ENCODE measurements around the gene MAGEC3.

The MAGEC3 gene

GRCh38 chrX:141838016-141838415 is at the start of gene MAGEC3:
MAGEC3 (plus strand) TSS chrX:141838316; CDS start chrX:141838316, 0 bp downstream.
- in situ Hi-C loops (cut with MboI; ENCODE audit: low sequenced_read_pairs, unreplicated experiment), result no loop called here
- no peak for DNase-seq (ENCODE audit: low spot score)
- no peak for TF ChIP-seq CTCF (IDR thresholded peaks at IDR 0.05; ENCODE audit: borderline replicate concordance, control extremely low read depth, extremely low read depth, insufficient read depth, missing control alignments)

- TF ChIP-seq CTCF (IDR thresholded peaks at IDR 0.05; ENCODE audit: borderline replicate concordance, control extremely low read depth, extremely low read depth, insufficient read depth, missing control alignments), result no peak
- in situ Hi-C loops (cut with MboI; ENCODE audit: low sequenced_read_pairs, unreplicated experiment), result no loop called here
- DNase-seq (ENCODE audit: low spot score), result no peak
Measured at GRCh38 chrX:141791856-141792255, 46.3 kb upstream of the MAGEC3 start.

GRCh38 chrX:141811438-141811837 is 26.7 kb upstream of the MAGEC3 start:
- TF ChIP-seq CTCF (IDR thresholded peaks at IDR 0.05; ENCODE audit: borderline replicate concordance, control extremely low read depth, extremely low read depth, insufficient read depth, missing control alignments), result no peak
- in situ Hi-C loops (cut with MboI; ENCODE audit: low sequenced_read_pairs, unreplicated experiment), result no loop called here
- DNase-seq (ENCODE audit: low spot score), result no peak

GRCh38 chrX:141814213-141814857 is 23.8 kb upstream of the MAGEC3 start:
- in situ Hi-C loops (cut with MboI; ENCODE audit: low sequenced_read_pairs, unreplicated experiment), result no loop called here
- no peak for TF ChIP-seq CTCF (IDR thresholded peaks at IDR 0.05; ENCODE audit: borderline replicate concordance, control extremely low read depth, extremely low read depth, insufficient read depth, missing control alignments)

GRCh38 chrX:141815904-141816303 is 22.2 kb upstream of the MAGEC3 start:
- in situ Hi-C loops (cut with MboI; ENCODE audit: low sequenced_read_pairs, unreplicated experiment), result no loop called here
- no peak for DNase-seq (ENCODE audit: low spot score)
- TF ChIP-seq CTCF (IDR thresholded peaks at IDR 0.05; ENCODE audit: borderline replicate concordance, control extremely low read depth, extremely low read depth, insufficient read depth, missing control alignments), result no peak

More at GRCh38 chrX:141814213-141814857, 23.8 kb upstream of the MAGEC3 start:
- DNase-seq (ENCODE audit: low spot score), result no peak

GRCh38 chrX:141832247-141832646 is 5.9 kb upstream of the MAGEC3 start:
- in situ Hi-C loops (cut with MboI; ENCODE audit: low sequenced_read_pairs, unreplicated experiment), result no loop called here
- no peak for TF ChIP-seq CTCF (IDR thresholded peaks at IDR 0.05; ENCODE audit: borderline replicate concordance, control extremely low read depth, extremely low read depth, insufficient read depth, missing control alignments)
- no peak for DNase-seq (ENCODE audit: low spot score)

Data from GM13976 (cell line).